HepG2 (cell line): Measurements from ENCODE around the gene WFDC10B.
A peak's percentile ranks its signal among the peaks of the same experiment; 100 is the strongest.

ENCODE experiments used
- CREM ChIP-seq, 2 experiments: sonication (generic) in 1 of 2; formaldehyde crosslinking in 1 of 2; IDR thresholded peaks; 2 replicates each; pipeline versions ENCODE4 v1.4.0 to v1.6.1; 2016 to 2020; ENCODE audit warnings: antibody characterized with exemption in 1 of 2, mild to moderate bottlenecking in 1 of 2, missing genetic modification reagents in 1 of 2
- SAFB2 ChIP-seq: sonication (generic); formaldehyde crosslinking; IDR thresholded peaks from 2 replicates; pipeline ENCODE4 v1.5.1; 2020; ENCODE audit warnings: missing genetic modification reagents, low read depth, mild to moderate bottlenecking, borderline replicate concordance

DNA sequence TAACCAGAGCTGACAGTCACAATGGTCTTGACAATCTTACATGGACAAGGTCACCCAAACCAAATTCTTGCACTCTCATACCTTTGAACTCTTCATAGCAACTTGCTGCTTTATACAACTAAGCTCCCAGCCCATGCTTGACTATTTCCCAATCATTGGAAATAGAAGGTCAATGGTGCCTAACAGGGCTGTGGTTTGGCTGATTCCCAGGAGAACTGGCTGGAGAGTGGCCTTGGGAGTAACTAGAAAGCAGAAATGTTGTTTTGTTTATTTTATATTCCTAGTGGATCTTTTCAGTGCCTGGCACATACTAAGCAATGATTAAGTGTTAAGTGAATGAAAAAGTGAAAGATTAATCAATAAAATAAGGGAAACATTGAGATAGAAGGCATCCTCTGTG, 20.3 kb upstream of the WFDC10B start:
- TF ChIP-seq CREM (IDR thresholded peaks at IDR 0.05): peak; percentile 55; the same call in 1 of the 2 replicates
- TF ChIP-seq CREM (CRISPR knock-in tag; IDR thresholded peaks at IDR 0.05): no peak
- no peak for TF ChIP-seq SAFB2 (CRISPR knock-in tag)
